Measurements from ENCODE around the gene ADCY6.

- no peak for TF ChIP-seq CTCF (conservative IDR thresholded peaks at IDR 0.05; ENCODE audit: low read length)
- no peak for TF ChIP-seq EZH2phosphoT487 (IDR thresholded peaks at IDR 0.05; ENCODE audit: borderline replicate concordance, low read depth, low read length)
Observed at GRCh38 chr12:48788524-48788853, 400 bp downstream of the ADCY6 start.
